Thoracic aorta (tissue), 2 donors: ENCODE results near the gene ATF2. TPM values are rescaled to one million over a fixed set of nuclear protein-coding genes. Genes with fewer than 3 reads are reported as not detected.

Experiments
- ATAC-seq: fragments of 150-250 bp; one replicate; pipeline ENCODE4 v1.8.0; 2017; ENCODE audit warnings: low read depth; ENCODE audit not compliant: insufficient number of reproducible peaks, low FRiP score
- DNase-seq: peaks from one replicate; pipeline ENCODE4 v3.0.0-alpha.2; 2020; ENCODE audit warnings: low spot score
- H3K27ac ChIP-seq, 2 donors: fragments of 200-600 bp; sonication (generic); 1 replicate in 1 of 2; 2 replicates in 1 of 2; pipeline ENCODE4 v1.5.1; 2016; ENCODE audit warnings: mild to moderate bottlenecking in 2 of 2, moderate library complexity in 2 of 2
- H3K27me3 ChIP-seq: fragments of 200-600 bp; sonication (generic); replicated peaks from 2 replicates; pipeline ENCODE4 v1.6.0; 2016; ENCODE audit warnings: mild to moderate bottlenecking; ENCODE audit not compliant: insufficient read depth
- H3K36me3 ChIP-seq: fragments of 200-600 bp; sonication (generic); one replicate; pipeline ENCODE4 v1.5.1; 2016
- H3K4me1 ChIP-seq, 2 donors: fragments of 200-600 bp; sonication (generic); 1 replicate in 1 of 2; 2 replicates in 1 of 2; pipeline versions ENCODE4 v1.5.1 to v1.6.0; 2016; ENCODE audit warnings: low read depth in 2 of 2, mild to moderate bottlenecking in 1 of 2; ENCODE audit not compliant: control insufficient read depth in 1 of 2
- H3K4me3 ChIP-seq: fragments of 200-600 bp; sonication (generic); 2 replicates; pipeline ENCODE4 v1.5.1; 2016; ENCODE audit warnings: mild to moderate bottlenecking
- H3K9me3 ChIP-seq: fragments of 200-600 bp; sonication (generic); 2 replicates; pipeline ENCODE4 v1.5.1; 2016
- total RNA-seq, 2 donors: library from RNA; depleted of rRNA; stranded (reverse); fragments of >200 nt; gene quantifications; one replicate each; pipeline versions ENCODE4 v1.1.0 to v1.2.3, GENCODE V29; 2016
- TF ChIP-seq, protein P1 (sequence below): fragments of 200-600 bp; sonication (generic); IDR thresholded peaks from one replicate; pipeline ENCODE4 v1.5.1; 2019; ENCODE audit warnings: antibody characterized with exemption

The ATF2 gene
- total RNA-seq, 2 donors from 2014 or later: 58.9 to 62.6 TPM

DNA sequence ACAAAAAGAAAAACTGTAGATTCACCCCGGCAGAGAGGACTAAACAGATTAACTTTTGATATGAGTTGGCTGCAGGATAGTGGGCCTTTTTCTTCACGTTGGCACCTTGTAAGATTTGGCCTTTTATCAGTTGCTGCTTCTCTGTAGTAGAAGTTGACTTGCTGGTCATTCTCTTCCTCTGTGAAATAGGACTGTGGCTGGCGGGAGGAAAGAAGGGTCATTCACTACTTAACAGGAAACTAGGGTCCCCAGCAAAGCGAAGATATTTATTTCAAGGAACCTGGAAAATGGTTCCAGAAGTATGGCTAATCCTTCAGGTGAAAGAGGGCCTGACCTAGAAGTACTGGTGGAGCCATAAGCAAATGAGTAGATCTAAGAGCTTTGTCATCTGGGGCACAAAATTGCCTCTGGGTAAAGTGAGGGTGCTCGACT is 13.9 kb upstream of the ATF2 start:
- Histone ChIP-seq H3K9me3 (no peaks in the 10 kb centered on the region), H3K4me1 (peaks cover 0 to 5% of the 10 kb centered on the region in 2 donors), H3K27ac (peak overlapping the region; percentile 68 to 71), H3K27me3 (no peaks in the 10 kb centered on the region), H3K4me3 (peak overlapping the region; percentile 86), H3K36me3 (peaks cover 13% of the 10 kb centered on the region)
- ATAC-seq (no peak), DNase-seq (no peak)
- TF ChIP-seq, protein P1, sequence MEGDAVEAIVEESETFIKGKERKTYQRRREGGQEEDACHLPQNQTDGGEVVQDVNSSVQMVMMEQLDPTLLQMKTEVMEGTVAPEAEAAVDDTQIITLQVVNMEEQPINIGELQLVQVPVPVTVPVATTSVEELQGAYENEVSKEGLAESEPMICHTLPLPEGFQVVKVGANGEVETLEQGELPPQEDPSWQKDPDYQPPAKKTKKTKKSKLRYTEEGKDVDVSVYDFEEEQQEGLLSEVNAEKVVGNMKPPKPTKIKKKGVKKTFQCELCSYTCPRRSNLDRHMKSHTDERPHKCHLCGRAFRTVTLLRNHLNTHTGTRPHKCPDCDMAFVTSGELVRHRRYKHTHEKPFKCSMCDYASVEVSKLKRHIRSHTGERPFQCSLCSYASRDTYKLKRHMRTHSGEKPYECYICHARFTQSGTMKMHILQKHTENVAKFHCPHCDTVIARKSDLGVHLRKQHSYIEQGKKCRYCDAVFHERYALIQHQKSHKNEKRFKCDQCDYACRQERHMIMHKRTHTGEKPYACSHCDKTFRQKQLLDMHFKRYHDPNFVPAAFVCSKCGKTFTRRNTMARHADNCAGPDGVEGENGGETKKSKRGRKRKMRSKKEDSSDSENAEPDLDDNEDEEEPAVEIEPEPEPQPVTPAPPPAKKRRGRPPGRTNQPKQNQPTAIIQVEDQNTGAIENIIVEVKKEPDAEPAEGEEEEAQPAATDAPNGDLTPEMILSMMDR: no peak

GRCh38 chr2:175181104-175181876 is 13.3 kb upstream of the ATF2 start, which contains the start of gene ATP5MC3:
ATP5MC3 (minus strand) TSS chr2:175181710; CDS start chr2:175181393, 317 bp downstream.
- Histone ChIP-seq H3K27ac (peak within 1 kb of the TSS; percentile 68 to 71), H3K36me3 (peaks cover 13% of the 10 kb centered on the region), H3K4me1 (peaks cover 0 to 5% of the 10 kb centered on the region in 2 donors), H3K4me3 (peak within 1 kb of the TSS; percentile 86), H3K27me3 (no peaks in the 10 kb centered on the region), H3K9me3 (no peaks in the 10 kb centered on the region)
- TF ChIP-seq, protein P1: no peak
- ATAC-seq (peak; percentile 71), DNase-seq (peak; percentile 75)

DNA sequence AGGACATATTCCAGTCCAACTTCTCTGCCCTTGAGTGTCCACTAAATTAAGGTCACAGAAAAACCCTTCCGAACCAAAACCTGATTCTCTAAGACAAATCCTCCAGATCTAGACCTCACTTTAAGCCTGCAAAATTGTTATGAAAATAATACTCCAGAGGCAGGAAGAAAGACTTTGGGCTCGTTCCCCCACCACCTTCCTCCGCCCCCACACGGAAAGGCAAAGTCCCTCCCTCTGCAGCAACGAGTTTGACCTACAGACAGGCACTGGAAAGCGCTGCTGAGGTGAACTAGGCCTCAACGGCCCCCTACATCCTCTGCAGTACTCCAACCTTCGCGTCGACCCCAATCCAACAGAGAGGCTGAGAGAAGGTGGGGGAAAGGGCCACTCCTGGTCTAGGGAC is 12.7 kb upstream of the ATF2 start:
- H3K4me3 ChIP-seq: peak overlapping the region; percentile 86
- H3K27me3 ChIP-seq: no peaks in the 10 kb centered on the region
- DNase-seq (no peak), ATAC-seq (peak; percentile 29)
- peaks cover 13% of the 10 kb centered on the region for H3K36me3 ChIP-seq
- peaks cover 0 to 5% of the 10 kb centered on the region in 2 donors for H3K4me1 ChIP-seq
- peak overlapping the region; percentile 68 to 71 for H3K27ac ChIP-seq
- no peaks in the 10 kb centered on the region for H3K9me3 ChIP-seq
- TF ChIP-seq, protein P1: no peak

GRCh38 chr2:175176624-175177023 is 8.6 kb upstream of the ATF2 start:
- H3K36me3 ChIP-seq: peaks cover 13% of the 10 kb centered on the region

DNA sequence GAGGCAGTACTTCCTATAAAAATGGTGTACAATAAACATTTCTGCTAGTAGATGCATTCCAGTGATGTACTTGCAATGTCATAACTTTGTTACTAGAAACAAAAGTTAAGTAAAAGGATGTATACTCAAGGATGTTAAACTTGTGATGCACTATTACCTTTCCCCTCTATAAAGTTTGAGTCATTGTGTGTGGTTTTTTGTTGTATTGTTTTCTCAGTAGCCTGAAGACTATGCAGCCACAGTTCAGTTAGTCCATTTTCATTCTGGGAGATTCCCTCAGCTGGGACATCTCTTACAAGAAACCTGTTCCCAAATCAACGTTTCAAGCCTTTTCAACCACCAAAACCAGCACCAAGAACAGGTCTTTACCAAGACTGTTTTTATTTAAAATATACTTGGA is 7.9 kb upstream of the ATF2 start:
- peaks cover 13% of the 10 kb centered on the region for H3K36me3 ChIP-seq
- DNase-seq: no peak
- H3K4me1 ChIP-seq: no peaks in the 10 kb centered on the region
- no peak overlapping the region for H3K4me3 ChIP-seq
- no peak for ATAC-seq
- H3K9me3 ChIP-seq: no peaks in the 10 kb centered on the region
- TF ChIP-seq, protein P1: no peak
- H3K27ac ChIP-seq: no peak overlapping the region
- H3K27me3 ChIP-seq: no peaks in the 10 kb centered on the region

More at GRCh38 chr2:175176624-175177023, 8.6 kb upstream of the ATF2 start:
- no peaks in the 10 kb centered on the region for H3K9me3 ChIP-seq
- no peak overlapping the region for H3K27ac ChIP-seq
- TF ChIP-seq, protein P1: no peak
- H3K27me3 ChIP-seq: no peaks in the 10 kb centered on the region
- H3K4me3 ChIP-seq: no peak overlapping the region
- ATAC-seq (no peak), DNase-seq (no peak)
- no peaks in the 10 kb centered on the region for H3K4me1 ChIP-seq
